ENCODE results near the gene PAX1.
A peak's percentile ranks its signal among the peaks of the same experiment; 100 is the strongest.

PAX1 gene

DNA sequence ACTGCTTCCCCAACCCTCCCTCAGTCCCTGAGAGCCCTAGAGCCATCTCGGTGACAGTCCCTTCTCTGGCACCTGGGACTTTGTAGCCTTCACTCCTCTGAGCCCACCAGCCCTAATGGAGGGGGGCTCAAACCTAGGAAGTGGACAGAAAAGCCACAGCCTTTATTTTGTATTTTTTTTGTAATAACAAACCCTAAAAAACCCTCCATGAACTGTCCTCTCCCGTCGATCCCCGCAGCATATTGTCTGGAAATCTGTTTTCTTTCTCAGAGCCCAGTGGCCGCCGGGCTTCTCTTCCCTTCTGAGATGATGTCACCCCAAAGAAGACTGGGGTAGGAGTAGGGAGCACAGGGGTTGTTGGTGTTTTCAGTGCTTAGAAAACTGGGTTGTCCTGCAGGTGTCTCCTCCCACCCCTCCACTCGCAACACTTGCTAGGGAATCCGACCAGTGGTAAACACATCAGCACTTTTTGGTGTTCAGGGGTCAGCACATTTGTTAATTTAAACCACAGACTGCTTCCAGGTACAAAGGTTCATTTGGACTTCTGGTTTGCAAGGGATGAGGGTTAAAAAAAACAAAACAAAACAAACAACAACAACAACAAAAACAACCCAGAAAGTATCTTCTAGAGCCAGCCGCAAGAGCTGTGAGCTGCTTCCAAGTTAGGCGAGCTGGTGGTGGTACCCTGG, 9.9 kb downstream of the PAX1 start:
- no peak overlapping the region for H3K27ac ChIP-seq

DNA sequence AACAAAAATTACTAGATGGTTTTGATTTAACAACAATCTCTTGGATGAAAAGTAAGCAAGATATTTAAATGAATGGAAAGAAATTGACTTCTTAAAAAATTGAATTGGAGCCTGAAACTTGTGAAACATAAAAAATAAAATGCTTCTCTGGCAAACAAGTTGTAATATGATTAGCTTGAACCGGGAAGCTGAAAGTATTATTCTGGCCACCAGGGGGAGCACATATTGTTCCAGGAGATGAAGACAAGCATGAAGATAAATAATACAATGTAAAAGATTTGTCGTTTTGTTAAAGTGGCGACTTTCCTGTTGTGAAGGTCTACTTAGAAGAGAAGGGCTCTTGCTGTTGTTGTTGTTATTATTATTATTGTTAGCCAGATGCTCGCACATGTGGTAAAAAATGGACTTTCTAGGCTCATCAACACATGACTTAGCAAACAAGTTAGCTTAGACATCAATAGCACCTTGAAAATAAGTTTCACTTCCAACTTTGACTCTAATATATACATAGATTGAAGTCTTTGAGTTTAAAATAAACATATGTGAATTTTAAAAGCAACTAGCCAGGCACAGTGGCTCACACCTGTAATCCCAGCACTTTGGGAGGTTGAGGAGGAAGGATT, 14.2 kb downstream of the PAX1 start:
- no peak overlapping the region for H3K27ac ChIP-seq
- TF ChIP-seq, protein P1, sequence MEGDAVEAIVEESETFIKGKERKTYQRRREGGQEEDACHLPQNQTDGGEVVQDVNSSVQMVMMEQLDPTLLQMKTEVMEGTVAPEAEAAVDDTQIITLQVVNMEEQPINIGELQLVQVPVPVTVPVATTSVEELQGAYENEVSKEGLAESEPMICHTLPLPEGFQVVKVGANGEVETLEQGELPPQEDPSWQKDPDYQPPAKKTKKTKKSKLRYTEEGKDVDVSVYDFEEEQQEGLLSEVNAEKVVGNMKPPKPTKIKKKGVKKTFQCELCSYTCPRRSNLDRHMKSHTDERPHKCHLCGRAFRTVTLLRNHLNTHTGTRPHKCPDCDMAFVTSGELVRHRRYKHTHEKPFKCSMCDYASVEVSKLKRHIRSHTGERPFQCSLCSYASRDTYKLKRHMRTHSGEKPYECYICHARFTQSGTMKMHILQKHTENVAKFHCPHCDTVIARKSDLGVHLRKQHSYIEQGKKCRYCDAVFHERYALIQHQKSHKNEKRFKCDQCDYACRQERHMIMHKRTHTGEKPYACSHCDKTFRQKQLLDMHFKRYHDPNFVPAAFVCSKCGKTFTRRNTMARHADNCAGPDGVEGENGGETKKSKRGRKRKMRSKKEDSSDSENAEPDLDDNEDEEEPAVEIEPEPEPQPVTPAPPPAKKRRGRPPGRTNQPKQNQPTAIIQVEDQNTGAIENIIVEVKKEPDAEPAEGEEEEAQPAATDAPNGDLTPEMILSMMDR (conservative IDR thresholded peaks at IDR 0.05): peak; percentile 90

More for the DNA sequence above, 9.9 kb downstream of the PAX1 start:
- TF ChIP-seq, protein P1 (conservative IDR thresholded peaks at IDR 0.05): no peak

DNA sequence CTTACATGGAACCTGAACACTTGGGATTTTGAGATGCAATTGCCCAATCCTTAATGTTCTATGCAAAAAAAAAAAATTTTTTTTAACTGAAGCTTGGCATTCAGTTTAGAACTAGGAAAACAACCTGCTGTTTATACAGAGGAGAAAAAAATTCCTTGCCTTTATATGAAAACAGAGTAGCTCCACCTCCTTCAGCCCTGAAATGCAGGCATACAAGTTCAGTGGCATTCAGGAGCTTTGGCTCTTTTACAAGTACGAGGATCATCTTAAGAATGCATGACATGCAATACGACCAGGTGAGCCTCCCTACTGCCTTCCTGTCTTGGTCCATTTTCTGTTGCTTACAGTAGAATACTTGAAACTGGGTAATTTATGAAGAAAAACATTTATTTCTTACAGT, 20.4 kb downstream of the PAX1 start:
- H3K27ac ChIP-seq: peak overlapping the region; percentile 42
- TF ChIP-seq, protein P1 (conservative IDR thresholded peaks at IDR 0.05): no peak

DNA sequence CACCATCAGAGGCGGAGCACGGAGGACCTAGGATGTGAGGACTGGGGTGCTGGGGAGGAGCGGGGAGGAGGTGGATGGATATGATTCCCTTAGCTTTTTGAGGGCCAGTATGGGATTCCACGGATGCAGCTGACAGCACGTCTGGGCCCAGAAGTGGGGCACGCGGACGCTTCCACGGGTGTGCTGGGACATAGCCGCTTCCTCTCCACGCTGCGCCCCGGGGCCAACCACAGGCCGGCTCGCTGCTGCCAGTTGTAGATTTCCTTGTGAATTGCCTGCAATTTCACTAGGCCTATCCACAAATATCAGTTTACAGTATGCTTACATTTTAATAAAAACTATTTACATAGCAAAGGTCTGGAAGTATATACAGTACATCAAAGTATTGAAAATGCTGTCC, 23.9 kb downstream of the PAX1 start:
- H3K27ac ChIP-seq: no peak overlapping the region
- TF ChIP-seq, protein P1 (conservative IDR thresholded peaks at IDR 0.05): no peak

DNA sequence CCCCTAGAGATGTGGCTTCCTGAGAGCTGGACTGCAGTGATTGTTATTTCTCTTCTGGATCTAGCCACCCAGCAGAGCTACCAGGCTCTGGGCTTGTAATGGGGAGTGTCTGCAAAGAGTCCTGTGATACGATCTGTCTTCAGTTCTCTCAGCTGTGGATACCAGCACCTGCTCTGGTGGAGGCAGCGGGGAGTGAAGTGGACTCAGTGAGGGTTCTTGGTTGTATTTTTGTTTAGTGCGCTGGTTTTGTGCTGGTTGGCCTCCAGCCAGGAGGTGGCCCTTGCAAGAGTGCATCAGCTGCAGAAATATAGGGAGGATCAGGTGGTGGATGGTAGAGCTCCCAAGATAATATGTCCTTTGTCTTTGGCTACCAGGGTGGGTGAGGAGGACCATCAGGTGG, 33.7 kb downstream of the PAX1 start:
- H3K27ac ChIP-seq: no peak overlapping the region
- TF ChIP-seq, protein P1 (conservative IDR thresholded peaks at IDR 0.05): no peak

DNA sequence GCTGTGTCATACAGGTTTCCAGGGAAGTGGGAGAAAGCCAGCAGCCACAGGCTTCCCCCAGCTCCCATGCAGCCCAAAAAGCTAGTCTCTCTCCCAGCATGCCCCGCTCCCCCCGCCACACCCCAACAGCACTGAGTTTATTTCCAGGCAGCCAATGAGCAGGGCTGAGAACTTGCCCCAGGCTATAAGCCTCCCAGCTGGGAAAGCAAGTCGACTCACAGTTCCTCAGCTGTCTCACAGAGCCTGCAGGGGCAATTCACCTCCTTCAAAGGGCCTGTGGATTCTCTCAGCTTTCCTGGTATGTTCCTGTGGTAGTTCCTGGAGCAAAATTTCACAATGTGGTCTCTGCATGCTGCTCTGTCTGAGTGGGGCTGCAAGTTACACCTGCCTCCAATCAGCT, 34.2 kb downstream of the PAX1 start:
- H3K27ac ChIP-seq: no peak overlapping the region
- TF ChIP-seq, protein P1 (conservative IDR thresholded peaks at IDR 0.05): no peak

DNA sequence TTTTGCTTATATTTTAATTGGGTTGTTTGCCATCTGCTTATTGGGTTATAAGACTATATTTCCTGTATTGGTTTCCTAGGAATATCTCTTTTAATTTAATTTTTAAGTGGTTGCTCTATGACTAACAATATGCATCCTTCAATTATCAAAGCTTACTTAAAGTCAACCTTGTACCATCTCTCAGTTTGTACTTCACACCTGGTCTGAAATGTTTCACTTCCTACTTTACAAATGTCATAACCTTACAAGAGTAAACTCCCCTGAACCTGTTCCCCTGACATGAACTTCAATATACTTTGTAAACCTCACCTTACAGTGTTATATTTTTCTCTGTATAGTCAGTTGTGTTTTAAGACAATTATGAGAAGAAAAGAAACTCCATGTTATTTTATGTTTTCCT, 35.8 kb downstream of the PAX1 start:
- TF ChIP-seq, protein P1 (conservative IDR thresholded peaks at IDR 0.05): no peak
- no peak overlapping the region for H3K27ac ChIP-seq

Measured in VCaP (cell line).